OCI-LY3 (cell line): ENCODE results near the gene DDX43.

ENCODE experiments used
- EZH2phosphoT487 ChIP-seq: fragments of 200-600 bp; shearing (Covaris generic); IDR thresholded peaks from 2 replicates; pipeline ENCODE4 v1.6.1; 2018; ENCODE audit warnings: antibody characterized with exemption, mixed run types, low read depth
- TF ChIP-seq, protein P1 (sequence below): fragments of 200-600, 300-600 bp; sonication (generic); IDR thresholded peaks from 2 replicates; pipeline ENCODE4 v1.5.1; 2014; ENCODE audit warnings: antibody characterized with exemption, low read length, low read depth

DNA sequence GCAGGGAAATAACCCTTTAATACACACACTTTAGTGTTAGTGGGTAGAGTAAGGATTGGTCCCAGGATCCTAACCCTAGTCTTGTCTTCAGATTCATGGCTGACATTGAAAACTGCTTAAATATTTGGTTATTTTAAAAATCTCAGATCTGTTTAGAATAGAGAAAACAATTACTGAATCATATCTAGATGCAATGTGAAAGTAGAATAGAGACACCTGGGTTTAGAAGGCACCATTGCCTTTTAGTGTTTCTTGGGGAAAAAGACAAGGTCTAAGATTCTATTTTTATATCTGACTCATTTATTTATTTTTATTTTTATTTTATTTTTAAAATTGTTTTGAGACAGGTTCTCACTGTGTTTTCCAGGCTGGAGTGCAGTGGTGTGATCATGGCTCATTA, 6.0 kb downstream of the DDX43 start:
- TF ChIP-seq, protein P1, sequence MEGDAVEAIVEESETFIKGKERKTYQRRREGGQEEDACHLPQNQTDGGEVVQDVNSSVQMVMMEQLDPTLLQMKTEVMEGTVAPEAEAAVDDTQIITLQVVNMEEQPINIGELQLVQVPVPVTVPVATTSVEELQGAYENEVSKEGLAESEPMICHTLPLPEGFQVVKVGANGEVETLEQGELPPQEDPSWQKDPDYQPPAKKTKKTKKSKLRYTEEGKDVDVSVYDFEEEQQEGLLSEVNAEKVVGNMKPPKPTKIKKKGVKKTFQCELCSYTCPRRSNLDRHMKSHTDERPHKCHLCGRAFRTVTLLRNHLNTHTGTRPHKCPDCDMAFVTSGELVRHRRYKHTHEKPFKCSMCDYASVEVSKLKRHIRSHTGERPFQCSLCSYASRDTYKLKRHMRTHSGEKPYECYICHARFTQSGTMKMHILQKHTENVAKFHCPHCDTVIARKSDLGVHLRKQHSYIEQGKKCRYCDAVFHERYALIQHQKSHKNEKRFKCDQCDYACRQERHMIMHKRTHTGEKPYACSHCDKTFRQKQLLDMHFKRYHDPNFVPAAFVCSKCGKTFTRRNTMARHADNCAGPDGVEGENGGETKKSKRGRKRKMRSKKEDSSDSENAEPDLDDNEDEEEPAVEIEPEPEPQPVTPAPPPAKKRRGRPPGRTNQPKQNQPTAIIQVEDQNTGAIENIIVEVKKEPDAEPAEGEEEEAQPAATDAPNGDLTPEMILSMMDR = no peak
- TF ChIP-seq EZH2phosphoT487 = no peak
